HG02759 (cell line): ENCODE data around the gene STT3B.
"Not testable (repeated sequence)": the region's sequence is repeated elsewhere in the genome, so short reads cannot be mapped to it uniquely, and the experiment has no call there.

Experiments
- ATAC-seq: cut with Tn5 transposase; IDR thresholded peaks from one replicate; pipeline ENCODE4 v1.9.1; 2021; ENCODE audit warnings: mild to moderate bottlenecking, moderate library complexity; ENCODE audit not compliant: unreplicated experiment

Gene STT3B

GRCh38 chr3:31590650-31591049 is 57.9 kb downstream of the STT3B start:
- no peak for ATAC-seq

GRCh38 chr3:31592764-31593163 is 60.0 kb downstream of the STT3B start:
- ATAC-seq, result no peak

- ATAC-seq, result no peak
Observed at GRCh38 chr3:31596176-31596575, 63.5 kb downstream of the STT3B start.

- ATAC-seq, result no peak
Observed at GRCh38 chr3:31600431-31600830, 67.7 kb downstream of the STT3B start.

GRCh38 chr3:31605333-31605732 is 72.6 kb downstream of the STT3B start:
- not testable (repeated sequence) for ATAC-seq

GRCh38 chr3:31606453-31606852 is 73.7 kb downstream of the STT3B start:
- ATAC-seq, result no peak

GRCh38 chr3:31610700-31611275 is 78.1 kb downstream of the STT3B start:
- no peak for ATAC-seq

GRCh38 chr3:31613177-31613576 is 80.5 kb downstream of the STT3B start:
- ATAC-seq, result no peak

- ATAC-seq, result no peak
Observed at GRCh38 chr3:31613654-31614053, 80.9 kb downstream of the STT3B start.

- no peak for ATAC-seq
Observed at GRCh38 chr3:31614162-31614921, 81.6 kb downstream of the STT3B start.

GRCh38 chr3:31615071-31615875 is 82.5 kb downstream of the STT3B start:
- ATAC-seq, result no peak

GRCh38 chr3:31616711-31617110 is 84.0 kb downstream of the STT3B start:
- ATAC-seq, result no peak

- ATAC-seq, result peak; percentile 42
Observed at GRCh38 chr3:31620656-31621055, 87.9 kb downstream of the STT3B start.

- no peak for ATAC-seq
Observed at GRCh38 chr3:31621314-31621713, 88.6 kb downstream of the STT3B start.

- peak; percentile 50 for ATAC-seq
Observed at GRCh38 chr3:31622636-31623288, 90.0 kb downstream of the STT3B start.

- no peak for ATAC-seq
Observed at GRCh38 chr3:31624083-31624709, 91.5 kb downstream of the STT3B start.

- ATAC-seq, result no peak
Observed at GRCh38 chr3:31625358-31625757, 92.6 kb downstream of the STT3B start.

GRCh38 chr3:31629054-31629453 is 96.3 kb downstream of the STT3B start:
- peak; percentile 46 for ATAC-seq

GRCh38 chr3:31634476-31634875 is 101.8 kb downstream of the STT3B start:
- ATAC-seq, result no peak

- peak; percentile 55 for ATAC-seq
Observed at GRCh38 chr3:31635545-31635944, 102.8 kb downstream of the STT3B start.

- ATAC-seq, result no peak
Observed at GRCh38 chr3:31636049-31636448, 103.3 kb downstream of the STT3B start.
